K562 (cell line): Measurements from ENCODE around the gene HYAL4. TPM values are rescaled to one million over a fixed set of nuclear protein-coding genes. Genes with fewer than 3 reads are reported as not detected.

Source experiments
- ATAC-seq: fragments of 200-7000 bp; cut with Tn5 transposase; 3 replicates; pipeline ENCODE4 v1.9.1; 2020; ENCODE audit warnings: moderate library complexity
- BruUV-seq: library from RNA; stranded (reverse); fragments of 400-500 nt; replicated peaks from 2 replicates; lab custom pipeline; 2021; lab: Mats Ljungman, UMichigan
- CTCF ChIA-PET: fragments of 300-600 bp; formaldehyde crosslinking; extraction: SDS; loops from one replicate; lab custom pipeline; 2021; ENCODE audit warnings: low intra/inter-chr PET ratio; lab: Yijun Ruan, JAX
- POLR2A ChIA-PET: fragments of 300-600, 350-650 bp; sonication (Branson Sonifier 250); formaldehyde crosslinking; extraction: SDS; loops from one replicate; lab custom pipeline; 2021; ENCODE audit warnings: antibody characterized with exemption, inconsistent platforms; lab: Yijun Ruan, JAX
- DNase-seq, 4 experiments: peaks; one replicate each; pipeline versions ENCODE4 v3.0.0 to v3.0.0-alpha.2; 2011 to 2018; ENCODE audit warnings: low spot score in 3 of 4, mixed read lengths in 3 of 4; ENCODE audit errors: extremely low read depth in 1 of 4
- FAIRE-seq: peaks from 2 replicates; lab custom pipeline; 2011; peaks lifted over from hg19 to GRCh38; lab: Jason Lieb, UNC
- H2AFZ ChIP-seq: 2 replicates; pipeline ENCODE4 v1.6.0; 2011; ENCODE audit warnings: low read depth, low read length, control low read depth, inconsistent platforms
- H3K27ac ChIP-seq: fragments of 200-600 bp; 3 replicates; pipeline ENCODE4 v1.8.0; 2011; ENCODE audit warnings: low read depth, mild to moderate bottlenecking, control low read depth, inconsistent platforms, low read length, moderate library complexity, mixed read lengths; ENCODE audit errors: extremely low read depth
- H3K27me3 ChIP-seq, 2 experiments: fragments of 300-600 bp in 1 of 2; 2 replicates in 1 of 2; 3 replicates in 1 of 2; pipeline versions ENCODE4 v1.6.0 to v1.8.0; 2011; ENCODE audit warnings: inconsistent platforms in 2 of 2, low read length in 2 of 2, mild to moderate bottlenecking in 1 of 2, mixed read lengths in 1 of 2, moderate library complexity in 1 of 2; ENCODE audit not compliant: control insufficient read depth in 2 of 2, insufficient read depth in 2 of 2
- H3K36me3 ChIP-seq: fragments of 300-600 bp; 3 replicates; pipeline ENCODE4 v1.8.0; 2011; ENCODE audit warnings: mild to moderate bottlenecking, low read length, inconsistent platforms; ENCODE audit not compliant: control insufficient read depth, insufficient read depth
- H3K4me1 ChIP-seq, 2 experiments: fragments of 200-600 bp in 1 of 2; replicated peaks in 1 of 2; 2 replicates in 1 of 2; 3 replicates in 1 of 2; pipeline versions ENCODE4 v1.5.1 to v1.8.0; 2011; ENCODE audit warnings: inconsistent platforms in 2 of 2, low read length in 2 of 2, mild to moderate bottlenecking in 1 of 2, mixed read lengths in 1 of 2, moderate library complexity in 1 of 2; ENCODE audit not compliant: control insufficient read depth in 2 of 2, insufficient read depth in 2 of 2
- H3K4me2 ChIP-seq: 2 replicates; pipeline ENCODE4 v1.6.1; 2011; ENCODE audit warnings: low read length, control low read depth, inconsistent platforms, mixed read lengths; ENCODE audit not compliant: insufficient read depth
- H3K4me3 ChIP-seq: fragments of 200-600 bp; sonication (generic), shearing (Covaris generic); 2 replicates; pipeline ENCODE4 v1.5.1; 2016; ENCODE audit warnings: control low read depth, inconsistent platforms
- H3K79me2 ChIP-seq: fragments of 200-600 bp; 3 replicates; pipeline ENCODE4 v1.8.0; 2011; ENCODE audit warnings: low read length, inconsistent platforms; ENCODE audit not compliant: control insufficient read depth, insufficient read depth
- H3K9ac ChIP-seq, 2 experiments: 2 replicates each; pipeline versions ENCODE4 v1.6.0 to v1.6.1; 2011; ENCODE audit warnings: low read depth in 2 of 2, low read length in 2 of 2, control low read depth in 1 of 2, inconsistent platforms in 1 of 2, mild to moderate bottlenecking in 1 of 2, mixed read lengths in 1 of 2; ENCODE audit not compliant: insufficient read depth in 1 of 2
- H3K9me1 ChIP-seq: one replicate; pipeline ENCODE4 v1.6.0; 2011; ENCODE audit warnings: inconsistent platforms, mild to moderate bottlenecking, low read length, moderate library complexity; ENCODE audit not compliant: control insufficient read depth, insufficient read depth
- H3K9me3 ChIP-seq: replicated peaks from 2 replicates; pipeline ENCODE4 v1.5.1; 2011; ENCODE audit warnings: low read depth, low read length, inconsistent platforms; ENCODE audit not compliant: control insufficient read depth, insufficient read depth
- H4K20me1 ChIP-seq: replicated peaks from 2 replicates; pipeline ENCODE4 v1.6.1; 2011; ENCODE audit warnings: low read length, inconsistent platforms, mixed read lengths; ENCODE audit not compliant: control insufficient read depth, insufficient read depth
- DMBX1 ChIP-seq: fragments of 250-450 bp; sonication (Bioruptor Pico); IDR thresholded peaks from 2 replicates; pipeline ENCODE4 v1.8.0; 2022; ENCODE audit warnings: inconsistent platforms, mild to moderate bottlenecking, moderate library complexity, borderline replicate concordance
- EP300 ChIP-seq: IDR thresholded peaks from 2 replicates; pipeline ENCODE4 v1.6.1; 2012; ENCODE audit warnings: low read length, improper control_type of control experiment
- GABPB2 ChIP-seq: fragments of 250-450 bp; sonication (Bioruptor Pico); conservative IDR thresholded peaks from 2 replicates; pipeline ENCODE4 v1.5.1; 2021; ENCODE audit warnings: mild to moderate bottlenecking
- MEIS2 ChIP-seq: fragments of 450-650 bp; IDR thresholded peaks from 2 replicates; pipeline ENCODE4 v1.6.1; 2014; ENCODE audit warnings: mild to moderate bottlenecking; ENCODE audit not compliant: partially characterized antibody
- PHF8 ChIP-seq: fragments of 200-600 bp; sonication (generic); IDR thresholded peaks from 2 replicates; pipeline ENCODE4 v1.6.1; 2012; ENCODE audit warnings: mixed run types, mild to moderate bottlenecking, inconsistent platforms, low read length, moderate library complexity, borderline replicate concordance
- ZNF174 ChIP-seq: fragments of 250-450 bp; sonication (Bioruptor Pico); IDR thresholded peaks from 2 replicates; pipeline ENCODE4 v1.4.0; 2020; ENCODE audit warnings: mild to moderate bottlenecking
- ZNF324 ChIP-seq: fragments of 250-450 bp; sonication (Bioruptor Pico); IDR thresholded peaks from 2 replicates; pipeline ENCODE4 v1.4.0; 2020; ENCODE audit warnings: mild to moderate bottlenecking
- WGBS: fragments of 100-300 bp; shearing (Covaris generic); methylation state at CpG from one replicate; pipeline ENCODE4 v1.1.6; 2016; ENCODE audit warnings: low coverage, mixed read lengths; ENCODE audit not compliant: insufficient coverage; ENCODE audit errors: missing lambda C conversion rate; 5-methylcytosine and 5-hydroxymethylcytosine counted together
- in situ Hi-C: fragments of 300-500 bp; cut with MboI; formaldehyde crosslinking; loops from 4 replicates; pipeline ENCODE4 v1.15.0; 2018; ENCODE audit warnings: inconsistent platforms, mixed read lengths
- intact Hi-C: fragments of 100-400 bp; cut with micrococcal nuclease; formaldehyde crosslinking; loops from 2 replicates; pipeline ENCODE4 v1.14.2; 2022
- polyA plus RNA-seq, 8 experiments: library from polyadenylated mRNA; depleted of rRNA in 4 of 8; stranded (reverse) in 5 of 8; unstranded in 3 of 8; fragments of >200 nt; fragmentation: Nextera tagmentation in 2 of 8; fragmentation: Illumina TruSeq in 1 of 8; extraction: Ambion mirVana in 2 of 8; extraction: Trizol in 1 of 8; gene quantifications; 2 replicates each; pipeline versions ENCODE4 v1.2.1 to v1.2.3, GENCODE V29; 2011 to 2014; ENCODE audit warnings: inconsistent platforms in 1 of 8, missing spikeins in 1 of 8
- total RNA-seq, 7 experiments: library from RNA; depleted of rRNA in 6 of 7; stranded (reverse); fragments of >200 nt in 6 of 7; fragmentation: Illumina TruSeq in 2 of 7; extraction: Trizol in 2 of 7; gene quantifications; 2 replicates each; pipeline versions ENCODE4 v1.2.1 to v1.2.3, GENCODE V29; 2011 to 2021; ENCODE audit warnings: low replicate concordance in 1 of 7
- TF ChIP-seq, protein P1 (sequence below): fragments of 250-450 bp; sonication (Bioruptor Pico); IDR thresholded peaks from 2 replicates; pipeline ENCODE4 v1.9.0; 2021; ENCODE audit warnings: mild to moderate bottlenecking
- TF ChIP-seq, protein P2 (sequence below): fragments of 250-450 bp; sonication (Bioruptor Pico); IDR thresholded peaks from 2 replicates; pipeline ENCODE4 v1.4.0; 2020
- TF ChIP-seq, protein P3 (sequence below): fragments of 450-650 bp; IDR thresholded peaks from 2 replicates; pipeline ENCODE4 v1.6.1; 2017; ENCODE audit warnings: mild to moderate bottlenecking, moderate library complexity

HYAL4 gene
- total and polyA plus RNA-seq, 9 of the 15 experiments (the other 6 are each of a cell fraction or from before 2014, with no cell fraction given) = not detected

GRCh38 chr7:123820864-123821263 lies 24.1 kb upstream of the HYAL4 start:
- intact Hi-C loops = no loop called here
- no peaks in the 10 kb centered on the region for H3K4me1 ChIP-seq
- H3K9ac ChIP-seq = no peak overlapping the region
- no peaks in the 10 kb centered on the region for H3K79me2 ChIP-seq
- H2AFZ ChIP-seq = no peak overlapping the region
- FAIRE-seq = no peak
- BruUV-seq = no TSS peak
- in situ Hi-C loops = no loop called here
- H4K20me1 ChIP-seq = no peaks in the 10 kb centered on the region
- no peak for ATAC-seq
- no peak for DNase-seq
- no peaks in the 10 kb centered on the region for H3K36me3 ChIP-seq
- 4% methylated on average over 2 of the region's 2 CpGs for WGBS
- TF ChIP-seq GABPB2 (CRISPR knock-in tag) = no peak
- TF ChIP-seq, protein P1, sequence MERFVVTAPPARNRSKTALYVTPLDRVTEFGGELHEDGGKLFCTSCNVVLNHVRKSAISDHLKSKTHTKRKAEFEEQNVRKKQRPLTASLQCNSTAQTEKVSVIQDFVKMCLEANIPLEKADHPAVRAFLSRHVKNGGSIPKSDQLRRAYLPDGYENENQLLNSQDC (CRISPR knock-in tag) = no peak
- TF ChIP-seq, protein P2, sequence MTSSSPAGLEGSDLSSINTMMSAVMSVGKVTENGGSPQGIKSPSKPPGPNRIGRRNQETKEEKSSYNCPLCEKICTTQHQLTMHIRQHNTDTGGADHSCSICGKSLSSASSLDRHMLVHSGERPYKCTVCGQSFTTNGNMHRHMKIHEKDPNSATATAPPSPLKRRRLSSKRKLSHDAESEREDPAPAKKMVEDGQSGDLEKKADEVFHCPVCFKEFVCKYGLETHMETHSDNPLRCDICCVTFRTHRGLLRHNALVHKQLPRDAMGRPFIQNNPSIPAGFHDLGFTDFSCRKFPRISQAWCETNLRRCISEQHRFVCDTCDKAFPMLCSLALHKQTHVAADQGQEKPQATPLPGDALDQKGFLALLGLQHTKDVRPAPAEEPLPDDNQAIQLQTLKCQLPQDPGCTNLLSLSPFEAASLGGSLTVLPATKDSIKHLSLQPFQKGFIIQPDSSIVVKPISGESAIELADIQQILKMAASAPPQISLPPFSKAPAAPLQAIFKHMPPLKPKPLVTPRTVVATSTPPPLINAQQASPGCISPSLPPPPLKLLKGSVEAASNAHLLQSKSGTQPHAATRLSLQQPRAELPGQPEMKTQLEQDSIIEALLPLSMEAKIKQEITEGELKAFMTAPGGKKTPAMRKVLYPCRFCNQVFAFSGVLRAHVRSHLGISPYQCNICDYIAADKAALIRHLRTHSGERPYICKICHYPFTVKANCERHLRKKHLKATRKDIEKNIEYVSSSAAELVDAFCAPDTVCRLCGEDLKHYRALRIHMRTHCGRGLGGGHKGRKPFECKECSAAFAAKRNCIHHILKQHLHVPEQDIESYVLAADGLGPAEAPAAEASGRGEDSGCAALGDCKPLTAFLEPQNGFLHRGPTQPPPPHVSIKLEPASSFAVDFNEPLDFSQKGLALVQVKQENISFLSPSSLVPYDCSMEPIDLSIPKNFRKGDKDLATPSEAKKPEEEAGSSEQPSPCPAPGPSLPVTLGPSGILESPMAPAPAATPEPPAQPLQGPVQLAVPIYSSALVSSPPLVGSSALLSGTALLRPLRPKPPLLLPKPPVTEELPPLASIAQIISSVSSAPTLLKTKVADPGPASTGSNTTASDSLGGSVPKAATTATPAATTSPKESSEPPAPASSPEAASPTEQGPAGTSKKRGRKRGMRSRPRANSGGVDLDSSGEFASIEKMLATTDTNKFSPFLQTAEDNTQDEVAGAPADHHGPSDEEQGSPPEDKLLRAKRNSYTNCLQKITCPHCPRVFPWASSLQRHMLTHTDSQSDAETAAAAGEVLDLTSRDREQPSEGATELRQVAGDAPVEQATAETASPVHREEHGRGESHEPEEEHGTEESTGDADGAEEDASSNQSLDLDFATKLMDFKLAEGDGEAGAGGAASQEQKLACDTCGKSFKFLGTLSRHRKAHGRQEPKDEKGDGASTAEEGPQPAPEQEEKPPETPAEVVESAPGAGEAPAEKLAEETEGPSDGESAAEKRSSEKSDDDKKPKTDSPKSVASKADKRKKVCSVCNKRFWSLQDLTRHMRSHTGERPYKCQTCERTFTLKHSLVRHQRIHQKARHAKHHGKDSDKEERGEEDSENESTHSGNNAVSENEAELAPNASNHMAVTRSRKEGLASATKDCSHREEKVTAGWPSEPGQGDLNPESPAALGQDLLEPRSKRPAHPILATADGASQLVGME = no peak
- TF ChIP-seq EP300 = no peak
- TF ChIP-seq PHF8 = no peak
- TF ChIP-seq, protein P3, sequence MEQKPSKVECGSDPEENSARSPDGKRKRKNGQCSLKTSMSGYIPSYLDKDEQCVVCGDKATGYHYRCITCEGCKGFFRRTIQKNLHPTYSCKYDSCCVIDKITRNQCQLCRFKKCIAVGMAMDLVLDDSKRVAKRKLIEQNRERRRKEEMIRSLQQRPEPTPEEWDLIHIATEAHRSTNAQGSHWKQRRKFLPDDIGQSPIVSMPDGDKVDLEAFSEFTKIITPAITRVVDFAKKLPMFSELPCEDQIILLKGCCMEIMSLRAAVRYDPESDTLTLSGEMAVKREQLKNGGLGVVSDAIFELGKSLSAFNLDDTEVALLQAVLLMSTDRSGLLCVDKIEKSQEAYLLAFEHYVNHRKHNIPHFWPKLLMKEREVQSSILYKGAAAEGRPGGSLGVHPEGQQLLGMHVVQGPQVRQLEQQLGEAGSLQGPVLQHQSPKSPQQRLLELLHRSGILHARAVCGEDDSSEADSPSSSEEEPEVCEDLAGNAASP = no peak
- TF ChIP-seq ZNF324 = no peak
- TF ChIP-seq DMBX1 (CRISPR knock-in tag) = no peak
- TF ChIP-seq MEIS2 = no peak
- no peak for TF ChIP-seq ZNF174 (CRISPR knock-in tag)
- CTCF ChIA-PET = no interaction called here
- POLR2A ChIA-PET = no interaction called here
- no peak overlapping the region for H3K4me2 ChIP-seq
- no peaks in the 10 kb centered on the region for H3K27me3 ChIP-seq
- no peak overlapping the region for H3K27ac ChIP-seq
- no peaks in the 10 kb centered on the region for H3K9me3 ChIP-seq
- no peak overlapping the region for H3K4me3 ChIP-seq
- H3K9me1 ChIP-seq = no peaks in the 10 kb centered on the region
